ENCODE results near the gene NPAS2. TPM values are rescaled to one million over a fixed set of nuclear protein-coding genes. Genes with fewer than 3 reads are reported as not detected.

The NPAS2 gene, protein sequence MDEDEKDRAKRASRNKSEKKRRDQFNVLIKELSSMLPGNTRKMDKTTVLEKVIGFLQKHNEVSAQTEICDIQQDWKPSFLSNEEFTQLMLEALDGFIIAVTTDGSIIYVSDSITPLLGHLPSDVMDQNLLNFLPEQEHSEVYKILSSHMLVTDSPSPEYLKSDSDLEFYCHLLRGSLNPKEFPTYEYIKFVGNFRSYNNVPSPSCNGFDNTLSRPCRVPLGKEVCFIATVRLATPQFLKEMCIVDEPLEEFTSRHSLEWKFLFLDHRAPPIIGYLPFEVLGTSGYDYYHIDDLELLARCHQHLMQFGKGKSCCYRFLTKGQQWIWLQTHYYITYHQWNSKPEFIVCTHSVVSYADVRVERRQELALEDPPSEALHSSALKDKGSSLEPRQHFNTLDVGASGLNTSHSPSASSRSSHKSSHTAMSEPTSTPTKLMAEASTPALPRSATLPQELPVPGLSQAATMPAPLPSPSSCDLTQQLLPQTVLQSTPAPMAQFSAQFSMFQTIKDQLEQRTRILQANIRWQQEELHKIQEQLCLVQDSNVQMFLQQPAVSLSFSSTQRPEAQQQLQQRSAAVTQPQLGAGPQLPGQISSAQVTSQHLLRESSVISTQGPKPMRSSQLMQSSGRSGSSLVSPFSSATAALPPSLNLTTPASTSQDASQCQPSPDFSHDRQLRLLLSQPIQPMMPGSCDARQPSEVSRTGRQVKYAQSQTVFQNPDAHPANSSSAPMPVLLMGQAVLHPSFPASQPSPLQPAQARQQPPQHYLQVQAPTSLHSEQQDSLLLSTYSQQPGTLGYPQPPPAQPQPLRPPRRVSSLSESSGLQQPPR
- total RNA-seq (2022) (12.3 and 16.4 TPM in 2 replicates), Bru-seq, nascent RNA (percentile 64 among the genes with signal in this experiment), BruChase-seq, experiment 1, labeled RNA remaining after a 6-hour chase (percentile 63 among the genes with signal in this experiment), BruChase-seq, experiment 2, labeled RNA remaining after a 2-hour chase (percentile 61 among the genes with signal in this experiment)
- long read RNA-seq, full-length matches to known transcripts, result 2 of 9 reads
- long read RNA-seq, partial matches to known transcripts, result 0 of 9 reads
- long read RNA-seq, other reads (novel, unspliced or antisense), result 7 of 9 reads

DNA sequence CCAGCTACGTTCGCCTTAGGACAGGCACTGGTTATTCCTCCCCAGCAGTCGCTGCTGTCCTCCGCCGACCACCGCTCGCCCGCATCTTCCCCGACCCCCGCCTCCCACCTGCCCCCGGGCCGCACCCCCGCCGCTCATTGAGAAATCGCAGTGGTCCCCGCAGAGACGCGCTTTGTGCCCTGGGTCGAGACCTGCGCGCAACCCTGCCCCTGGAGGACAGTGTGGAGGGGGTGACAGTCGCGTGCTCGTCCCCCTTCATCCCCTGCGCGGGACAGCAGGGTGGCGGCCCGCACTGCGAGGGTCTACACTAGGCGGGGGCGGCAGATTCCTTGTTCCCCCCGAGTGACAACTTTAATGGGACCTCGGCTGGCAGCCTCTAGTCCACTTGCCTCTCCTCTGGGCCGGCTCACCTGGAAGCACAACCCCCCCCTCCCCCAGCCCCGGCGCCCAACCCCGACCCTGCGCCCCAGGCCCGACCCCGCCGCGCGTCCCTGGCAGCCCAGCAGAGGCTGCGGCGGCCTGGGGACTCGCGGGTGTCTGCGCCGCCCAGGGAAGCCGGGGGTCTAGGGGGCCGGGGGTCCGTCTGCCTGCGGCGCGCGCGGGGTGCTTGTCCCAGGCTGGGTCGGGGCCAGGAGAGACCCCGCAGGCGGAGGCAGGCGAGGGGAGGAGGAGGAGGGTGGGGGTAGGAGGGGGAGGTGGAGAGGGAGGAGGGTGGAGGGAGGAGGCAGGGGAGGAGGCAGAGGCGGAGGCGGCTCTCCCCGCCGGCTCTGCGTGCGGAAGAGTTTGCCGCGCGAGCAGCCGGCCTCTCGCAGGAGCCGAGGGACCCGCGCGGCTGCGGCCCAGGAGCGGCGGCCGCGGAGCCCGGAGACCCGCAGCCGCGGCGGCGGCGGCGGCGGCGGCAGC lies at the start of gene NPAS2:
NPAS2 (plus strand) TSS at position 770 of the 903 bp plus-strand sequence. CDS start 84,616 bp downstream, outside the sequence.
- peak within 1 kb of the TSS; percentile 51 for H3K27ac Mint-ChIP-seq (ENCODE audit: low read depth, unreplicated experiment)
- intact Hi-C loops (cut with micrococcal nuclease), result loop anchor here (2.0 to 5.0 kb wide), 2 partner anchors 67 to 83 kb away; no protein-coding TSS in a partner anchor
- BruUV-seq (replicated peaks), result no TSS peak
- peak; percentile 16 for DNase-seq (ENCODE audit: unreplicated experiment)
- CTCF ChIA-PET, result interaction anchor here (0.6 to 2.1 kb wide), 9 partner anchors 13 to 557 kb away, joined by 3 to 9 read pairs (median 3); no protein-coding TSS in a partner anchor
- POLR2A ChIA-PET, result interaction anchor here (0.6 to 3.6 kb wide), 23 partner anchors 13 to 434 kb away, joined by 3 to 17 read pairs (median 5); partner anchors contain the start of genes CNOT11 and RPL31
- peaks cover 36% of the 10 kb centered on the region for H3K4me1 Mint-ChIP-seq (ENCODE audit: insufficient read depth, unreplicated experiment)
- peak within 1 kb of the TSS; percentile 83 for H3K4me3 Mint-ChIP-seq (ENCODE audit: unreplicated experiment)
- TF ChIP-seq, protein P1, sequence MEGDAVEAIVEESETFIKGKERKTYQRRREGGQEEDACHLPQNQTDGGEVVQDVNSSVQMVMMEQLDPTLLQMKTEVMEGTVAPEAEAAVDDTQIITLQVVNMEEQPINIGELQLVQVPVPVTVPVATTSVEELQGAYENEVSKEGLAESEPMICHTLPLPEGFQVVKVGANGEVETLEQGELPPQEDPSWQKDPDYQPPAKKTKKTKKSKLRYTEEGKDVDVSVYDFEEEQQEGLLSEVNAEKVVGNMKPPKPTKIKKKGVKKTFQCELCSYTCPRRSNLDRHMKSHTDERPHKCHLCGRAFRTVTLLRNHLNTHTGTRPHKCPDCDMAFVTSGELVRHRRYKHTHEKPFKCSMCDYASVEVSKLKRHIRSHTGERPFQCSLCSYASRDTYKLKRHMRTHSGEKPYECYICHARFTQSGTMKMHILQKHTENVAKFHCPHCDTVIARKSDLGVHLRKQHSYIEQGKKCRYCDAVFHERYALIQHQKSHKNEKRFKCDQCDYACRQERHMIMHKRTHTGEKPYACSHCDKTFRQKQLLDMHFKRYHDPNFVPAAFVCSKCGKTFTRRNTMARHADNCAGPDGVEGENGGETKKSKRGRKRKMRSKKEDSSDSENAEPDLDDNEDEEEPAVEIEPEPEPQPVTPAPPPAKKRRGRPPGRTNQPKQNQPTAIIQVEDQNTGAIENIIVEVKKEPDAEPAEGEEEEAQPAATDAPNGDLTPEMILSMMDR (IDR thresholded peaks at IDR 0.05; ENCODE audit: unreplicated experiment), result no peak
- no peaks in the 10 kb centered on the region for H3K27me3 Mint-ChIP-seq (ENCODE audit: insufficient read depth, unreplicated experiment)
- H3K9me3 Mint-ChIP-seq (ENCODE audit: unreplicated experiment), result no peaks in the 10 kb centered on the region
- H3K36me3 Mint-ChIP-seq (ENCODE audit: insufficient read depth, unreplicated experiment), result peaks cover 6% of the 10 kb centered on the region

DNA sequence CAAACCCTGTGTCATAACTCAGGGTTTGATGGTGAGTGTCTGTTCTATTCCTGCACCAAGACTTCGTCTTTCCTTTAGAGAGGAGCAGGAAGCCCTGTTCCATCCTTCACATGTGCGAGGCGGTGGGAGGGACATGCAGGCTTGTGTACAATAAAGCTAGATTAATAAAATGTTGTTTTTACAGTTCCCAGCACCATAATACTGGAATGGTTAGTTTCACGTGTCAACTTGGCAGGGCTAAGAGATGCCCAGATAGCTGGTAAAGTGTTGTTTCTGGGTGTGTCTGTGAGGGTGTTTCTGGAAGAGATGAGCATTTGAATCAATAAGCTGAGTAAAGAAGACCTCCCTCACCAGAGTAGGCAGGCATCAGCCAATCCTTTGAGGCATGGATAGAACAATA lies 48.8 kb upstream of the NPAS2 start:
- no peak for DNase-seq (ENCODE audit: unreplicated experiment)
- intact Hi-C loops (cut with micrococcal nuclease), result no loop called here
- Mint-ChIP-seq H3K9me3 (ENCODE audit: unreplicated experiment) (no peaks in the 10 kb centered on the region), H3K27me3 (ENCODE audit: insufficient read depth, unreplicated experiment) (peaks cover 11% of the 10 kb centered on the region), H3K27ac (ENCODE audit: low read depth, unreplicated experiment) (no peak overlapping the region), H3K4me1 (ENCODE audit: insufficient read depth, unreplicated experiment) (peaks cover 15% of the 10 kb centered on the region), H3K36me3 (ENCODE audit: insufficient read depth, unreplicated experiment) (no peaks in the 10 kb centered on the region), H3K4me3 (ENCODE audit: unreplicated experiment) (no peak overlapping the region)
- no TSS peak for BruUV-seq (replicated peaks)
- POLR2A ChIA-PET, result no interaction called here
- TF ChIP-seq, protein P1 (IDR thresholded peaks at IDR 0.05; ENCODE audit: unreplicated experiment), result no peak
- CTCF ChIA-PET, result no interaction called here

GRCh38 chr2:100773538-100773937 lies 46.4 kb upstream of the NPAS2 start:
- ChIA-PET POLR2A (interaction anchor here (1.4 kb wide), 1 partner anchor 9 kb away, joined by 5 read pairs; no protein-coding TSS in a partner anchor), CTCF (no interaction called here)
- TF ChIP-seq, protein P1 (IDR thresholded peaks at IDR 0.05; ENCODE audit: unreplicated experiment), result no peak
- H3K9me3 Mint-ChIP-seq (ENCODE audit: unreplicated experiment), result no peaks in the 10 kb centered on the region
- DNase-seq (ENCODE audit: unreplicated experiment), result no peak
- no TSS peak for BruUV-seq (replicated peaks)
- H3K4me3 Mint-ChIP-seq (ENCODE audit: unreplicated experiment), result no peak overlapping the region
- intact Hi-C loops (cut with micrococcal nuclease), result no loop called here
- no peak overlapping the region for H3K27ac Mint-ChIP-seq (ENCODE audit: low read depth, unreplicated experiment)
- peaks cover 11% of the 10 kb centered on the region for H3K27me3 Mint-ChIP-seq (ENCODE audit: insufficient read depth, unreplicated experiment)
- no peaks in the 10 kb centered on the region for H3K36me3 Mint-ChIP-seq (ENCODE audit: insufficient read depth, unreplicated experiment)
- no peaks in the 10 kb centered on the region for H3K4me1 Mint-ChIP-seq (ENCODE audit: insufficient read depth, unreplicated experiment)

Data from MCF 10A (cell line).